GM18517 (cell line): ENCODE measurements around the gene FUT9.

ENCODE experiments used
- ATAC-seq: cut with Tn5 transposase; IDR thresholded peaks from one replicate; pipeline ENCODE4 v1.9.1; 2021; ENCODE audit warnings: mild to moderate bottlenecking, moderate library complexity; ENCODE audit not compliant: unreplicated experiment

Gene FUT9

DNA sequence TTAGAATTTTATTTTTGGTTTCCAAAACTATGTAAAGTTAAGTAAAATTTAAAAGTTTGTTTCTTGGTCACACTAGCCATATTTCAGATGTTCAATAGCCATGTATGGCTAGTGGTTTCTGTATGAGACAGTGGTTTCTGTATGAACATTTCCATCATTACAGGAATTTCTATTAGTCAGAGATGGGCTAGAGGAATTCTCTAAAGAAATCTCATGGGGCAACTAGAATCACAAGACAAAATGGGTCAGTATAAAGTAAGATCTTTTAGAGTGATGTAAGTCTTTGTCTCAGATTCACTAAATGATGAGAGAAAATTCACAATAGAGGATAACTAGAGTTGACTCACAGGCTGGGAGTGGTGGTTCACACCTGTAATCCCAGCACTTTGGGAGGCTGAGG is 149.0 kb downstream of the FUT9 start:
- ATAC-seq: no peak

DNA sequence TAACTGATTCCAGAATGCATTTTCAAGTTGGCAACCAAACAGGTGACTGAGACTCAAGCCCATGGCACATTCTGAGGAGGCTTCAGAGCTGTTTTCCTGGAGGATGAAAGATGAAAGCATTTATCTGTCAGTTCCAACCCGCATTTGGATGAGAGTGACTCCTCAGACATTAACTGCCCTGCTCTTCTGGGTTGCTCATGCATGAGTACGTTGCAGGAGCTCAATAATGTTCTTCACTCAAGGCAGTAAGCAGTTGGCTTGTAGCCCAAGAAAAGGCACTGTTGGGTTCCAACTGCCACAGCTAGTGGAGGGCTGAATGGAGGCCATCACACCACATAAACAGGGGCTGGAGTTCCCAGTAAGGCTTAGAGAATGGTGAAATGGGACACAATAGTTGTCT is 155.3 kb downstream of the FUT9 start:
- no peak for ATAC-seq

DNA sequence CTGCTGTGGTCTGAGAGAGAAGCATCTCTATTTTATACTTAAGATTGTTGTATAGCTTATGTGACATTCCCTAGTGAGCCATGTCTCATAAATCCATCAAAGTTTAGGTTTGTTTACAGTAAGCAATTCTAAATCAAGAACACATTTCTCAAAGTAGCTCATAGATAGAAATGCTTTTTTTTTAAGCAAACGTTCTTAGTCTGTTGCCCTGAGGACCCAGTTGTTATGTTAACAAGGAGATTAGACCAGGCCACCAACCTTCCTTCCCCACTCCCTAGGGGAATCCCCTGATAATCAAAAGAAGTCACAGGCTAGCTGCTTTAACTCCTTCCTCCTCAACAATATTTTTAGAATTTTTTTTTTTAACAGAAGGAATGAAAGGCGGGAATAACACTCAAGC is 169.0 kb downstream of the FUT9 start:
- no peak for ATAC-seq

DNA sequence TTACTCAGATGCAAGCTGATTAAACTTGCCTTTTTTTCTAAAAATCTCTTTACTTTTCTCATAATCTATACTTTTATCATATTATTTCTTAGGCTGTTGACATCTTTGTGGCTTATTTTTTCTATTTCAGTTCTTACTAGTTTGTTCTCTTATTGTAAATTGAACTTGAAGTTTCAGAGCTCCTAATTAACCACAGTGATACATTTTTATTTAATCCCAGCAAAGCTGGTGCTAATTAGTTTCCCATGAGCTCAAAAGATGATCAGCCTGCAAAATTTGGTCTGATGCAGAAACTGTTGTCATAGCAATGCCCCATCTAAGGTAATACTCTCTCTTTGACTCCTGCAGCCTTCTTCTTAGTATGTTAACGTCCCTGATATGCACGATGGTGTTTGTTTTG is 170.3 kb downstream of the FUT9 start:
- ATAC-seq: no peak

DNA sequence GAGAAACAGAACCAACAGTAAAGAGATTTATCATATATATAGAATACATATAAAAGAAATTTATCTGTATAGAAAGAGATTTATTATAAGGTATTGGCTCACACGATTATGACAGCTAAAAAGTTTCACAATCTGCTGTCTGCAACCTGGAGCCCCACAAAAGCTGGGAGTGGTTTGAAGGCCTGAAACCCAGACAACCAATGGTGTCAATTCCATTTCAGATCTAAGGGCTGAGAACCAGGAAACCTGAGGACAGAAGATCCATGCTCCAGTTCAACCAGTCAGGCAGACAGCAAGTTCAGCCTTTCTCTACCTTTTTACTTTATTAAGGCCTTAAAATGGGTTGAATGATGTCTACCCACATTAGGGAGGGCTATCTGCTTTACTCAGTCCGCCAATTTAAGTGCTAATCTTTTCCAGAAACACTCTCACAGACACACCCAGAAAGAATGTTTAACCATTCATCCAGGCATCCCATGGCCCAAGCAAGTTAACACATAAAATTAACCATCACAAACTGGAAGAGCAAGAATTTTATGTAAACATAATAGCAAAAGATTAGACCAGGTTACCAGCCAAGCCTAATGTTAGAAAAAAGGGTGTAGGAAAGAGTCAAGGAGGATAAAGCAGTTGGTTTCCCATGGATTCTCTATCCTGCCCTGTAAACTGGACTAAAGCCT is 170.9 kb downstream of the FUT9 start:
- no peak for ATAC-seq

DNA sequence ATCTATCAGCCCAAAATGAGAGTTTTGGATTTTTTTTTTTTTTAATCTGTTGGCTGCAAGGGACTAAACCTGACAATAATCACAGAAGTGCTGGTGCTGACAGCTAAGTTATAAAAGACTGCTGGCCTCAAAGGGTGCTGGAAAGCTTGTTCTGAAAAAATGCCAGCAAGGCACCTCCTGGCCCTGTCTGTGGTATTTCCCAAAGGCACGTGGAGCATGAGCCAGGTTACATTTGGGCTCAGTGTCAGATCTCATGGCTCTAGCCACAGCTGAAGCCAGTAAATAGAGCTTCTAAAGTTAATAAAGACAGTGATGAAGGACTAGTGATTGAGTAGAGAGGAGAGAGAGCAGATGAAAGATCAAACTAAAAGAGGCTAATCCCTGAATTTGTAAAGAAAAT is 178.9 kb downstream of the FUT9 start:
- no peak for ATAC-seq

DNA sequence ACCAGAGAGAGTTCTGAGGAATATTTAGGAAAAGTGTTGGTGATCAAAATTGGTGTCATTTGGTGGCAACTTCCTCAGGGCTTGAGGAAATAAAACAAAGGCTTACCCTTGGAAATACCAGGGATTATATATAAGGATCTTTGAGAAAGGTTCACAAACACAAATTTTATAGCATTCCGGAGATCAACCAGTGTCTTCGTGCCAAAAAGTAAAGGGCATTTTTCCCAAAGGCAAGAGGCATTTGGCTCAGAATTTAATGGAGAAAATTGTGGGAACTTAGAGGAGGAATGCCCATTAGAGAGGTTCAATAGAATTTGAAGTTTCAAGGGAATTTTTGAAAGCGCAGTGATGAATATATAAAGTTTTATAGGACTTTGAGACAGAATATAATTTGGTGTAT is 179.5 kb downstream of the FUT9 start:
- ATAC-seq: no peak

DNA sequence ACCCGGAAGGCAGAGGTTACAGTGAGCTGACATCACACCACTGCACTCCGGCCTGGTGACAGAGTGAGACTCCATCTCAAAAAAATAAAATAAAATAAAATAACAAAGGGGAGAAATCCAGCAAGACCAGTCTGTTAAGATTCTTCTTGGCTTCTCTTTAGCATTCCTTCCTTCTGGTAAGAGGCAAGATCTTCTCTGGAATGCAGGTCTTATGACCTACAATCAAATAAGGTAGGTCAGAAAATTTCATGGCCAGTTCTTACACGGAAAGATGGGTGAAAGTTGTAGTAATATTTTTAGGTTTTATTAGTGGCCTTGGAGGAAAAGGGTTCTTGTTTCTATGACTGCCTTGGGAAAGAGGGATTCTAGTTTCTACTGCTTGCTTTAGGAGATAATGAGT is 180.9 kb downstream of the FUT9 start:
- ATAC-seq: no peak

DNA sequence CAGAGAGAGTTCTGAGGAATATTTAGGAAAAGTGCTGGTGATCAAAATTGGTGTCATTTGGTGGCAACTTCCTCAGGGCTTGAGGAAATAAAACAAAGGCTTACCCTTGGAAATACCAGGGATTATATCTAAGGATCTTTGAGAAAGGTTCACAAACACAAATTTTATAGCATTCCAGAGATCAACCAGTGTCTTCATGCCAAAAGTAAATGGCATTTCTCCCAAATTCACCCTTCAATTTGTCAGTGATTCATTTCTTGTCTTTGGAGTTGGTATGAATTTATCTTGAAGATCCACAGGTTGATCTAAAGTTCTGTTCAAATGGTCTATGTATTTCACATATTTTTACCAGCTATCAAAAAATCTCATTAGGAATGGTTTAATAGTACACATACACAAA is 181.5 kb downstream of the FUT9 start:
- ATAC-seq: no peak

DNA sequence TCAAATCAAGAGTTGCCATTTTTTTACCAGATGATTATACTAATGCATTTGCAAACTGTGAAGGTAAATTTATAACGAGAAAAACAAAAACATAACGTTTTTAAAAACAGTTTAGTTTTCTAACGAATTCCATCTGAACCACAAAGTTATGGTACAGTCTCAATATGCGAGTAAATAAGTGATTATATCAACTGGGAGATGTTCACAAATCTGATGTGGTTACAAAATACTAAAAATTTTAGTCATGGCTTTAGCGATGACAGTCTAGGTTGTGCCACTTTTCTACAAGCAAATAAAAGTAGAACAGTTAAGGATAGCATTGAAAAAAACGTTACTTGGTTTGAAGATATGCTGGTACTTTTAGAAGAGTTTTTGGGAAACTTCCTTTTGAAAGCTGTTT is 186.8 kb downstream of the FUT9 start:
- ATAC-seq: no peak

DNA sequence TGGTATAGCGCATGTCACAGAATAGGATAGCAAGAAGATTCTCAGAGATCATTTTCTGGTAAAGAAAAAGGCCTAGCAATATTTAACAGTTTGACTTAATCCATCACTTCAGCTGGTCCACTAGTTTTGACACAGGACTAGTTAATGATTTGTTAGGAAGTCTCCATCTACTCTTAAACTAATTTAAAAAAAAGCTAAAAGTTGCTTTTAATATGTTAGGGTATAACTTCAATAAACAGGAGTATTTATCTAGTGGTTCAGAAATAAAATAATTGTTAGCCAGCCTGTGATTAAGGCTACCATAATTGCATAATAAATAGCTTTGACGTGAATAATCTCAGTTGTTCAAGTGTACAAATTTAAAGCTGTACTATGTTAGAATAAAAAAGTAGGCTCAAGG is 195.6 kb downstream of the FUT9 start:
- no peak for ATAC-seq

DNA sequence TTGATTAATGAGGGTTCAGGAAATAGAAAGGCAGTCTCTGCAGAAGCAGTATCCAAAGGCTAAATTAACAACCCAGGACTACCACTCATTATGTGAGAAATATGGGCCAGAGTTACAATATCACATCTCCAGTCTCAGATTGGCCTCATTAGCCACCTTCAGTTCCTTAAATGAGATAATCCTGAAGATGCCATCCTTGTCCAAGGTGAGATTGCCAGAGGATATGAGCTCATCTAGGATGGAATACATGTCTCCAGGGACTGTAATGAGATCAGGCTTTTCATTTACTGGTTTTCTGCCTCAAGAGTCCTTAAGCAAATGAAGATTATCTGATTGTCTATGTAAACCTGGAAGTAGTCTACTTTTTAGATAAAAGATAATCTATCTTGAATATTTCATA is 196.3 kb downstream of the FUT9 start:
- ATAC-seq: no peak

DNA sequence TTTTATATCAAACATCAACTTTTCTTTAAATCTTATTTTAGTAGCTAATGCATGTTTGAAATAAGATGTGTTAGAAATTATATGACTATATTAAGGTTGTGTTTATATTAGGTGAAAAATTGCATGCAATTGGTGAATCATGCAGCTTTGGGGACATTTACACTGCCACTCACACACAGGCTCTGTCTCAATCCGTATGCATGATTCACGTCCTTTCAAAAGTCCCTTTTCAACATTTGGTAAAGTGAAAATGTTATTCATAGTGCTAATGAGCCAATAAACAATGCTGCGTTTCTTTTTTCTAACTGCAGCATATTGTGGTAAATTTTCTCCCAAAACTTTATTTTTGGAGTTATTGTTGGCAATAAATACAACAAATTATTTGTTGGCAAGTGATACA is 198.0 kb downstream of the FUT9 start:
- no peak for ATAC-seq

DNA sequence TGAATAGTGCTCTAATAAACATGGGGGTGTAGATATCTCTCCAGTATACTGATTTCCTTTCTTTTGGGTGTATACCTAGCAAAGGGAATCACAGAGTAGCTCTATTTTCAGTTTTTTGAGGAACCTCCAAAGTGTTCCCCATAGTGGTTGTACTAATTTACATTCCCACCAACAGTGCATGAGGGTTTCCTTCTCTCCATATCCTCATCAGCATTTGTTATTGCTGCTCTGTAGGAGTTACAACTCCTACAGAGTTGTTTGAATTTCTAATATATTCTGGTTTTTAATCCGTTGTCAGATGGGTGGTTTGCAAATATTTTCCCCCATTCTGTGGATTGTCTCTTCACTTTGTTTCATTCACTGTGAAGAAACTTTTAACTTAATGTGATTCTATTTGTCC is 207.9 kb downstream of the FUT9 start:
- ATAC-seq: no peak

DNA sequence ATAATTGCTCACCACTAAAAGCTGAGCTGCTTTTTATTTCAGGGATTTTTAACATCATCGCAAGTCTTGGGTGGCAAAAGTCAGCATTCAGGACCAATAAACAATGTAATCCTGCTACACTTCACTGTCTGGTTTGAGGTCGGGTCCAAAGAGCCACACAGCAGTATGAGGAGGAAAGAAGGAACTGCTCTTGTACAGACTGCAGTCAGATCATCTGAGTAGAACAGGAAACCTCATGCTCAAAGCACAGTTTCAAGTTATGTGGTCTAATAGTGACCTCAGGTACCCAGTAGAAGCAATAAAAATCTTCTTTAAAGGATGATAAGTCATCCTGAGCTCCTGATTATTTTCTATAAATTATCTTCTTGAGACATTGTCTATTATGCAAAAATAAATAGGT is 211.4 kb downstream of the FUT9 start:
- ATAC-seq: no peak

DNA sequence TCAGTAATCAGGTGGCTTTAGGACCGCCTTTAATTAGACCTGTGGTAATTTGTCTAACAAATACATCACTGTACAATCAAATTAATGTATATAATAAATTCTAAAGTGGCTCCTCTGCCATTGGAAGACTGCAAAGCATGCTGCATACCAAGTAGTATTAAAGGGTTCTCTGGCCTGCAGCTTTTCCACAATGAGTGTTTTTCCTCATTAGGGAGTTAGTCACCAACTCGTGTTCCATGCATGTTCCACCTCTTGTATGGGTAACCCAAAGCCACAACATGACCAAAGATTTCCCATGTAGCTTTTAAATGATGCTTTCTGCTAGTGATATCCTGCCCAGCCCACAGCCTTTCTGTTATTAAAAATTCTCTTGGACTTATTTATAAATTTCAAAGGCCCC is 218.7 kb downstream of the FUT9 start:
- no peak for ATAC-seq

DNA sequence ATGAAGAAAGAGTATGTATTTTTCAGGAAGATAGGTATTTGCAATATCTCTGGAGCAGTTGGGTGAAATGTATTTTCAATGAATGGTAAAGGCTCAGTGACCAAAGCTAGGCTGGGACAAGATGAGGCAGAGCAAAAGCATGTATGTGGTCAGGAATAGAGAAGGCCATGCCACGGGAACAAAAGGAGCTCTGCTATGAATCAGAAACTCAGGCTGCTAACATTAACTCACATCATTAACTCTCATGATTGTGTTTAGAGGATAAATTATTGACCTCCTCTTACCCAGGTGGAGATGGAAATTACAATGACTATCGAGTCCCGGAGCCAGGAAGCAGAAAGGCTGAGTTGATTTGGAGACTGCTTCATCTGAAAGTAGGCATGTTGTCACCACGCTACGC is 220.2 kb downstream of the FUT9 start:
- ATAC-seq: no peak

DNA sequence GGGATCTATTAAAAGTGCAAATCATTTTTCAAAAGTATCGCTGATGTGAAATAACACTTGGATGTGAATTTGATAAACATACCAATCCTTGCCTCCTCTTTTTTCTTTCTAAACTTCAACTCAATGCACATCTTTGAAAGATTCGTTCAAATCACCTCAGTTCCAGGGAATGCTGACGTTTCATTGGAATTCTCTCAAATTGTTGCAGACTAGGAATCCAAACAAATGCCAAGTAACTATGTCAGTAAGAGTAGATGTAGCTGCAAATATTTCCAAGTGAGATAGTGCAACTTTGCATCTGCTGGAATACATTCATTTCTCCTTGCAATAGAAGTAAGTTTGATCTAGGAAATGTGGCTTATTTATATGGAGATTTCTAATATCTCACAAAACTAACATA is 220.7 kb downstream of the FUT9 start:
- ATAC-seq: no peak

DNA sequence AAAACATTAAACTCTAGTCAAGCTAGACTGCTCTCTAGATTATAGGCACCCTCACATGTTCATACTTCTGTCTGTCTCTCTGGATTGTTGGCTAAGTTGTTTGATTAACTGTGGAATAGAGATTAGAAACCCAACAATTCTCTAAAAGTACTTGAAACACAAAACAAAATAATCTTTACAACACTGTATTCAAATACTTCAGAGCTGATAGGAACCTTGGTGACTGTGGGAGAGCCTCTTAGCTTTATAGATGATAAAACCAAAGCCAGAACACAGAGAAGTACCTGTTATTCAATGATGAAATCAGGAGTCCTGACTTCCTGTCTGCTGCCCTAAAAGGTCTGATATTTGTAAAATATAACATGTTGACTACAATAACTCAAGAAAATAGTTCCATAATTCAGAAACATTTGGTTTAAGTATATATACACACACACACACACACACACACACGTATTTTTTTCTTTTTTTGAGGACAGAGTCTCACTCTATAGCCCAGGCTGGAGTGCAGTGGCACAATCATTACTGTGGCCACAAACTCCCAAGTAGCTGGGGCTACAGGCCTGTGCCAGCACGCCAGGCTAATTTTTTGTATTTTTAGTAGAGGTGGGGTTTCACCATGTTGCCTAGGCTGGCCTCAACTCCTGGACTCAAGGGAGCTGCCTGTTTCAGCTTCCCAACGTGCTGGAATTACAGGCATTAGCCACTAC is 222.0 kb downstream of the FUT9 start:
- no peak for ATAC-seq

DNA sequence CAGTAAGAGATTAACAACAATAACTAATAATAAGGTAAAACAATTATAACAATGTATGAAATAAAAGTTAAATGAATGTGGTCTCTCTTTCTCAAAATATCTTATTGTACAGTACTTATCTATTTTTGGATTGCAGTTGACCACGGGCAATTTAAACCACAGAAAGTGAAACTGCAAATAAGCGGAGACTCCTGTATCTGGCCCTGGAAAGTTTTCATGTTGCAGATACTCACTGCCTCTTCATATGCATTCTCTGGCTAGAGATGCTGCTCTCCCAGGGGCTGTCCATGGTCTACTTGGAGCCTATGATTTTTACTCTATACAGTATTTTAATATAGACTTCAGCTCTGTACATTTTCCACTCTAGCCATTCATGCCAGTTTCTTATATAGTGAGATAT is 230.8 kb downstream of the FUT9 start:
- no peak for ATAC-seq

DNA sequence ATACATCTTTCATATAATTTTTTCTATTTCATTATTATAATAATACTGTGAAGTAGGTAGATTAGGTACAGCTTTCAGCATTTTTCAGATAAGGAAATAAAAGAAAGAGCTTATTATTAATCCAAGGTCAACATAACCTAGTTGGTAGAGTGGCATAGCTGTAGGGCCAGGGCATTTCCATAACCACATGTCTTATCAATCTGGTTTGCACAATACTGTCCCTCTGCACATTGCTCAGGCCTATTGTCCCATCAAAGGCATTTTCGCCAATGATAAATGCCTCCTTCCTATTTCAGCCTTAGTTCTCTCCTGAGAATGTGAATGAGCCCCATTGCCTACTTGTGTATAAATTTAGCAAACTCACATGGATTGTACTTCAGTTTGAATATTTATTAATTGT is 234.0 kb downstream of the FUT9 start:
- ATAC-seq: no peak

DNA sequence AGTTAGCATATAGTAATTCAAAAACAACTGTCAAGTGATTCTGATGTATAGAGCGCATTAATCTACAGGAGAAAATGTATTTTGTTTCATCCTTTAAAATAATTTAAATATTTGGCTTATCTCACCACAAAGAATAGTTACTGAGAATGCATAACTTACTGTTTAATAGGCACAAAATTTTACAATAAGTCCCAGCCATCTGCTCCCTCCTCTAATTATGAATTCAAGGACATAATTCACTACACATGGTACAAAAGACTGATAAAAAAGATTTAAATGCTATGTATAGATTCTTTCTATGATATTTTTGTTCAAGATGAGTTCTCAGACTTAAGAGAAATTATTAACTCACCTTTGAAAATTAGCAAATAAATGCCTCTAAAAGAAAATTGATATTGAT is 242.0 kb downstream of the FUT9 start:
- ATAC-seq: no peak
